Measurements from ENCODE around the gene PCSK5.

DNA sequence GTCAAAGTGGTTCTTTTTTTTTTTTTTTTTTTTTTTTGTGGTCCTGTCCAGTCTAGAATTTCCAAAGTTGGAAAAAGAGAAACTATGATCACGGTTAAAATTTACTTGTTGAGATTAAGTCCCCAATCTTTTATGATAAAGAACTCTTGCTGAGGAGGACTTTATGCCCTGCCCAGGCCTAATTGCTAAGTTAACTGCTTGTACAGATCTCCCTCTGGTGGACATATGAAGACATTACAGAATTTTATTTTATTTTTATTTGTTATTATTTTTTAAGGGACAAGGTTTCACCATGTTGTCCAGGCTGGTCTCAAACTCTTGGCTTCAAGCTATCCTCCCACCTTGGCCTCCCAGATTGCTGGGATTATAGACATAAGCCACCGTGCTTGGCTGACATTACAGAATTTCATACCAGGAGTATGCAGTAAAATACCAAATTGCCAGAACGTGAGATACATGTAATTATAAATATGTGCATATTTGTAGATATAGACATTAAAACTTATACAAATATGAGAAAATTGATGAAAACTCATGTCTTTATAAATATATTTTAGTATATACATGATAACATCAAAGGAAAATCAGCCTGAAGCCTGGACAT, 412.6 kb downstream of the PCSK5 start:
- no peak for TF ChIP-seq YY1 (IDR thresholded peaks at IDR 0.05; ENCODE audit: insufficient read depth, insufficient read length)
- no peak for TF ChIP-seq ZNF274 (IDR thresholded peaks at IDR 0.05; ENCODE audit: low read depth, low read length)
